ENCODE data around the gene CD34.
"Not testable (repeated sequence)": the region's sequence is repeated elsewhere in the genome, so short reads cannot be mapped to it uniquely, and the experiment has no call there.

Gene CD34

GRCh38 chr1:207898260-207898659, 12.7 kb downstream of the CD34 start:
- no peak for DNase-seq (ENCODE audit: low read depth in 2 of 2)

GRCh38 chr1:207897188-207897587, 13.7 kb downstream of the CD34 start:
- no peak for DNase-seq (ENCODE audit: low read depth in 2 of 2)

GRCh38 chr1:207896547-207896946, 14.4 kb downstream of the CD34 start:
- no peak for DNase-seq (ENCODE audit: low read depth in 2 of 2)

- DNase-seq (ENCODE audit: low read depth in 2 of 2): no peak
Measured at GRCh38 chr1:207894704-207895103, 16.2 kb downstream of the CD34 start.

- DNase-seq (ENCODE audit: low read depth in 2 of 2): no peak
Measured at GRCh38 chr1:207893737-207894582, 17.0 kb downstream of the CD34 start.

GRCh38 chr1:207892764-207893163, 18.2 kb downstream of the CD34 start:
- DNase-seq (ENCODE audit: low read depth in 2 of 2): no peak

GRCh38 chr1:207891148-207891547, 19.8 kb downstream of the CD34 start:
- DNase-seq (ENCODE audit: low read depth in 2 of 2): no peak

- DNase-seq (ENCODE audit: low read depth in 2 of 2): no peak
Measured at GRCh38 chr1:207890136-207890738, 20.7 kb downstream of the CD34 start.

- DNase-seq (ENCODE audit: low read depth in 2 of 2): no peak
Measured at GRCh38 chr1:207888652-207889051, 22.3 kb downstream of the CD34 start.

GRCh38 chr1:207887542-207888201, 23.3 kb downstream of the CD34 start:
- no peak for DNase-seq (ENCODE audit: low read depth in 2 of 2)

GRCh38 chr1:207886227-207886626, 24.7 kb downstream of the CD34 start:
- DNase-seq (ENCODE audit: low read depth in 2 of 2): no peak

GRCh38 chr1:207885129-207886032, 25.5 kb downstream of the CD34 start:
- peak; percentile 40 to 65 for DNase-seq (ENCODE audit: low read depth in 2 of 2)

- DNase-seq (ENCODE audit: low read depth in 2 of 2): no peak
Measured at GRCh38 chr1:207884266-207885029, 26.5 kb downstream of the CD34 start.

- no peak for DNase-seq (ENCODE audit: low read depth in 2 of 2)
Measured at GRCh38 chr1:207883660-207884250, 27.2 kb downstream of the CD34 start.

- DNase-seq (ENCODE audit: low read depth in 2 of 2): no peak
Measured at GRCh38 chr1:207883104-207883651, 27.7 kb downstream of the CD34 start.

- DNase-seq (ENCODE audit: low read depth in 2 of 2): no peak
Measured at GRCh38 chr1:207882692-207883091, 28.2 kb downstream of the CD34 start.

- DNase-seq (ENCODE audit: low read depth in 2 of 2): no peak
Measured at GRCh38 chr1:207878939-207879338, 32.0 kb downstream of the CD34 start.

- DNase-seq (ENCODE audit: low read depth in 2 of 2): not testable (repeated sequence)
Measured at GRCh38 chr1:207877914-207878313, 33.0 kb downstream of the CD34 start.

- no peak for DNase-seq (ENCODE audit: low read depth in 2 of 2)
Measured at GRCh38 chr1:207876131-207876530, 34.8 kb downstream of the CD34 start.

GRCh38 chr1:207875532-207875931, 35.4 kb downstream of the CD34 start:
- DNase-seq (ENCODE audit: low read depth in 2 of 2): no peak
